ENCODE measurements around the gene TH.

DNA sequence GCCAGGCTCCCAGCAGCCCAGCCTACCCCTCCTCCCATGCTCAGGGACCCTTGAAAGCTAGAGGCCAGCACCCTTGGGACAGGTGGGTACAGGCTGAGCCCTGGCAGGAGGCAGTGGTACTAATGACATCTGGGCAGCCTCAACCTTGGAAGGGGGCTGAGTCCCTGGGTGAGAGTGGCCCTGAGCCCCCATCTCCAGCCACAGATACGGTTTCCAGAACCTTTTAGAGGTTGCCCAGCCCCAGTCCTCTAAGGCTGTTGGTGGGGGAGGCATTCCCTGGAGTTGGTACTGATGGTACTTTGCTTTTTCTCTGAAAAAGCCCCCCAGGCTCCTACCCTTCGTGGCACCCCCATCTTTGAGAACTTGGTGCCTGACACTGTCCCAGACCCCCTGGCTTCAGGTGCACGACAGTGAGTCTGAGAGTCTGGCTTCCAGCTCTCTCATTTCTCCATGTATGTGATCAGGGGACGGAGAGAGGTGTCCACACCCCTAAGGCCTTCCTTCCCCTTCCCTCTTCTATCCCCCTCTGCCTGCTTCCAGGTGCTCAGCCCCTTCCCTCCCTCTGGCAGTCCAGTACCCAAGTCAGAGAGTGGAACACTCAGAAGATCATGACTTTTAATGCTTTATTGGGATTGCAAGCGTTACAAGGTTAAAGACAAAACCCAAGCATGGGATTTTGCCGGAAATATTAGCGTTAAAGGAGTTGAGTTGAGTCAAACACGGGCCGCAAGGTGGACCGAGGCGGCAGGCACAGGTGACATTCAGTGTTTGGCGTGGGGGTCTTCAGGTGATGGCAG, 42.9 kb downstream of the TH start:
- TF ChIP-seq, protein P1, sequence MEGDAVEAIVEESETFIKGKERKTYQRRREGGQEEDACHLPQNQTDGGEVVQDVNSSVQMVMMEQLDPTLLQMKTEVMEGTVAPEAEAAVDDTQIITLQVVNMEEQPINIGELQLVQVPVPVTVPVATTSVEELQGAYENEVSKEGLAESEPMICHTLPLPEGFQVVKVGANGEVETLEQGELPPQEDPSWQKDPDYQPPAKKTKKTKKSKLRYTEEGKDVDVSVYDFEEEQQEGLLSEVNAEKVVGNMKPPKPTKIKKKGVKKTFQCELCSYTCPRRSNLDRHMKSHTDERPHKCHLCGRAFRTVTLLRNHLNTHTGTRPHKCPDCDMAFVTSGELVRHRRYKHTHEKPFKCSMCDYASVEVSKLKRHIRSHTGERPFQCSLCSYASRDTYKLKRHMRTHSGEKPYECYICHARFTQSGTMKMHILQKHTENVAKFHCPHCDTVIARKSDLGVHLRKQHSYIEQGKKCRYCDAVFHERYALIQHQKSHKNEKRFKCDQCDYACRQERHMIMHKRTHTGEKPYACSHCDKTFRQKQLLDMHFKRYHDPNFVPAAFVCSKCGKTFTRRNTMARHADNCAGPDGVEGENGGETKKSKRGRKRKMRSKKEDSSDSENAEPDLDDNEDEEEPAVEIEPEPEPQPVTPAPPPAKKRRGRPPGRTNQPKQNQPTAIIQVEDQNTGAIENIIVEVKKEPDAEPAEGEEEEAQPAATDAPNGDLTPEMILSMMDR (IDR thresholded peaks at IDR 0.05), result no peak
- TF ChIP-seq ZFX (IDR thresholded peaks at IDR 0.05; ENCODE audit: borderline replicate concordance), result no peak
